GM19455 (cell line): ENCODE results near the gene SSR1.

Source experiments
- ATAC-seq: cut with Tn5 transposase; IDR thresholded peaks from one replicate; pipeline ENCODE4 v1.9.1; 2021; ENCODE audit not compliant: unreplicated experiment

The SSR1 gene

GRCh38 chr6:7218406-7218988 lies 94.5 kb downstream of the SSR1 start:
- no peak for ATAC-seq
